ENCODE measurements around the gene NELL1.

NELL1 gene

DNA sequence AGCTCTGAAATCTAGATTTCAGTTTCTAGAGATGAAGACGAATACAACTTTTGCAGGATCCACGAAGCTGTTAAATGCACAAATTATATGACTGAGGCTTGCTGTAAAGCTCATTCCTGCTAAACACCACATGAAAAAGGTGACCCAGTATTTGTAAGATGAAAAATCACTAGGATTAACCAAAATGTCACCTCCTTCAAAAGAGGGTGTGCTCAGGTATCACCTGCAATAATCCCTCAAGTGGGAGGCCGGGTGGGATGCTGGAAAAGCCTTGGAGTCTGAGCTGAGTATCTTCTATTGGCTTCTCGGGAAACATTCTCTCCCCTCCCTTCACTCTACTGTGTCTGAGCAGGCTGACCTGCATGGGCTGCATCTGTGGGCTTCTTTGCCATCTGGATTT is 195.8 kb downstream of the NELL1 start:
- DNase-seq (ENCODE audit: low read depth), result no peak
- TF ChIP-seq, protein P1, sequence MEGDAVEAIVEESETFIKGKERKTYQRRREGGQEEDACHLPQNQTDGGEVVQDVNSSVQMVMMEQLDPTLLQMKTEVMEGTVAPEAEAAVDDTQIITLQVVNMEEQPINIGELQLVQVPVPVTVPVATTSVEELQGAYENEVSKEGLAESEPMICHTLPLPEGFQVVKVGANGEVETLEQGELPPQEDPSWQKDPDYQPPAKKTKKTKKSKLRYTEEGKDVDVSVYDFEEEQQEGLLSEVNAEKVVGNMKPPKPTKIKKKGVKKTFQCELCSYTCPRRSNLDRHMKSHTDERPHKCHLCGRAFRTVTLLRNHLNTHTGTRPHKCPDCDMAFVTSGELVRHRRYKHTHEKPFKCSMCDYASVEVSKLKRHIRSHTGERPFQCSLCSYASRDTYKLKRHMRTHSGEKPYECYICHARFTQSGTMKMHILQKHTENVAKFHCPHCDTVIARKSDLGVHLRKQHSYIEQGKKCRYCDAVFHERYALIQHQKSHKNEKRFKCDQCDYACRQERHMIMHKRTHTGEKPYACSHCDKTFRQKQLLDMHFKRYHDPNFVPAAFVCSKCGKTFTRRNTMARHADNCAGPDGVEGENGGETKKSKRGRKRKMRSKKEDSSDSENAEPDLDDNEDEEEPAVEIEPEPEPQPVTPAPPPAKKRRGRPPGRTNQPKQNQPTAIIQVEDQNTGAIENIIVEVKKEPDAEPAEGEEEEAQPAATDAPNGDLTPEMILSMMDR (conservative IDR thresholded peaks at IDR 0.05; ENCODE audit: control insufficient read depth, insufficient read depth, low read depth, low read length), result no peak
- no peak overlapping the region for H3K4me3 ChIP-seq (ENCODE audit: control insufficient read depth, low read depth, low read length)

DNA sequence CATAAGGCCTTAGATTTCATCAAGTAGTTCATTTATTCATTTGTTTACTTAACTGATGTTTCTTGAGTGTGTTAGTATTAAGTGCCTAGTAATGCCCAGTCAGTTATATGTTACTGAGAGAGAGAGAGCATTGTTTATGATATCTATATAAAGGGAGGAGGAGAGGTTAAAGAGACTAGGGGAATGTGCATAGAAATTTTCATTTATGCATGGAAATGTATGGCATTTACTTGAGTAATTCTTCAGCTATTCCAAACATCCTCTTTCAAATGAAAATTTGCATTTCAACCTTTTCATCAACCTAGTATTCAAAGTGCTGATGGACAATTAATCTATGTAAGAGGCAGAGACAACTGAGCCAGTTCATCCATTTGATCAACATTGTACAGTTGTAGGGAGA is 199.7 kb downstream of the NELL1 start:
- no peak for DNase-seq (ENCODE audit: low read depth)
- no peak overlapping the region for H3K4me3 ChIP-seq (ENCODE audit: control insufficient read depth, low read depth, low read length)
- TF ChIP-seq, protein P1 (conservative IDR thresholded peaks at IDR 0.05; ENCODE audit: control insufficient read depth, insufficient read depth, low read depth, low read length), result no peak

DNA sequence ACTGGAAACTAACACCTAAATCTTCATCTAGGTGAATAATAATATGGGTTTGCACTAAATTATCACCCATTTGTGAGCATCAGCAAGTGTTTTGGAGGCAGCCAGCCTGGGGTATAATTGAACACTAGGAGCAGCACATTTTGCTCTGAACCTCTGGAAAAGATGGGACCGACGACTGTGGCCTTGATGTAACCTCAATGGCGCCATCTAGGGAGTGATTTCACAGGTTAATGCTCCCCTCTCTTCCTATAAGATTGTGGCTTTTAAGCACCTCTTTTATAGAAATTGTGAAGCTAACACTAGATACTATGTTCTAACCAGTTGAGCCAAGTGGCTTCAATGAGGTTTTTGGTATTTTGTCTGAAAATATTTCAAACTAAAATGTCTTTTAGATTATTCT is 203.7 kb downstream of the NELL1 start:
- TF ChIP-seq, protein P1 (conservative IDR thresholded peaks at IDR 0.05; ENCODE audit: control insufficient read depth, insufficient read depth, low read depth, low read length), result no peak
- no peak overlapping the region for H3K4me3 ChIP-seq (ENCODE audit: control insufficient read depth, low read depth, low read length)
- DNase-seq (ENCODE audit: low read depth), result no peak

DNA sequence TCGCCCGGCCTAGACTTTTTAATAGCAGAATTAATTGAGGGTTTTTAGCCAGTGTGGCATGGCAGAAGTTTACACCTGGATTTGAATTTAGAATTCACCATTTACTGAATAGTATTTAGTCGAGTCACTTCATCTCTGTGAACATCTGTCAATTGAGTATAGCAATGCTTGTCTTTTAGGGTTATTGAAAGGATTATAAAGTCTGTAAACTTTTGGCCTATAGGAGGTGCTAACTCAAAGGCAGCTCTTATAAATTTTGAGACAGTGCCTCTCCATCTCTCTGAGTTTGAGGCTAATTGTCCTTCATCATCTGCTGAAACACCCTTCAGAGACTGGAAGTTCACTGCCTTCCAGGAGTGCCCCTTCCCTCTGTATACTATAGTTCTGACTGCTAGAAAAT is 205.0 kb downstream of the NELL1 start:
- TF ChIP-seq, protein P1 (conservative IDR thresholded peaks at IDR 0.05; ENCODE audit: control insufficient read depth, insufficient read depth, low read depth, low read length), result no peak
- no peak overlapping the region for H3K4me3 ChIP-seq (ENCODE audit: control insufficient read depth, low read depth, low read length)
- no peak for DNase-seq (ENCODE audit: low read depth)

DNA sequence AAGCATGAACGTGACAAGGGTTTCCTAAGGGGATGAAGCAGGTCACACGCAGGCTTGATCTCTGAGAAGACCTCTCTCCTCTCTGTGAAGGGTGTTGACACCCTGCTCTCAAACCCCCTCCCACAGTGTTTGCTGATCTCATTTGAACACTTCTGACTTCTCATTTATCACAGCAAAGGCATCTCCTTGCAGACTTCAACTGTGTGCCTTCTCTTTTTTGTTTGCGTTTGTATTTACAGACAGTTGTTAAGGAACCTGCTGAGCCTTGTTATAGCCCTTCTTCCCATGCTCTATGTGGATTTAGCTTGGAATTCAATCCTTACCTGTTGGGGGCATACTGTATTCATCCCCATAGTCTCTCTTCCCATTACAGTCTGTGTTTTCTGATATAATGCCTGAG is 206.5 kb downstream of the NELL1 start:
- TF ChIP-seq, protein P1 (conservative IDR thresholded peaks at IDR 0.05; ENCODE audit: control insufficient read depth, insufficient read depth, low read depth, low read length), result no peak
- DNase-seq (ENCODE audit: low read depth), result no peak
- H3K4me3 ChIP-seq (ENCODE audit: control insufficient read depth, low read depth, low read length), result no peak overlapping the region

DNA sequence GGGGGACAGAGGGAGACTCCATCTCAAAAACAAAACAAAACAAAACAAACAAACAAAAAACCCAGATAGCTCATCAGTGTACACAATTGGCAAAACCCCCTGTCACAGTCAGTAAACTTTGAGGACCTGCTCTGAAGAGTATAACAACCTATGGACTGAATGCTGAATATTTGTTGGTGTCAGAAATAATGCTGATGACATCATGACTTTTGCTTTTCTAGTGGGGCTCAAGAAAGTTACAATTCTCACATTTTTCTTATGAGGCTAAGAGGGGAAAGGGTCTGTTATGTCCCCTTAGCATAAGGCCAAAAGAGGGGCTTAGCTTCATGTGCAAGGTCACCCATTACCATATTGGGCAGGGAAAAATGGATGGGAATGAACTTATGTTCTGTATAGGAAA is 207.4 kb downstream of the NELL1 start:
- DNase-seq (ENCODE audit: low read depth), result no peak
- H3K4me3 ChIP-seq (ENCODE audit: control insufficient read depth, low read depth, low read length), result no peak overlapping the region
- TF ChIP-seq, protein P1 (conservative IDR thresholded peaks at IDR 0.05; ENCODE audit: control insufficient read depth, insufficient read depth, low read depth, low read length), result no peak

DNA sequence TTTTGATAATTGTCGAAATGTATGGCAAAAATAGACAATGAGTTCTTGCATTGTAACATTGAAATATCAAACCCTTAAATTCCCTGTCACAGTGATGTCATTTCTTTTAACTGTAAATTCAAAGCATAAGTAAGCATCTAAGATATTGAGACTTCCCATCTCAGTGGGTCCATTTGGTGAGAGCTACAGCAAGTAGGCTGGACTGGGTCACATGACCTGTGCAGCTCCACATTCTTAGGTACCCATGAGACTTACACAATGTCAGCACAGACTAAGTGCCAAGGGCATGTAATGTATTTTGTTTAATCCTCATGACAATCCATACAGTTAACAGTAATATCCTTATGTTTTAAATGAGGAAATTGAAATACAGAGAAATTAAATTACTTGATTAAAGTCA is 210.7 kb downstream of the NELL1 start:
- no peak for DNase-seq (ENCODE audit: low read depth)
- TF ChIP-seq, protein P1 (conservative IDR thresholded peaks at IDR 0.05; ENCODE audit: control insufficient read depth, insufficient read depth, low read depth, low read length), result no peak
- H3K4me3 ChIP-seq (ENCODE audit: control insufficient read depth, low read depth, low read length), result no peak overlapping the region
